Stimulated activated CD8-positive, alpha-beta memory T cell treated with anti-CD3 and anti-CD28 coated beads, Interleukin-7, amount 100 ng/mL, for 1 hour (primary cell): ENCODE data around the gene TMEM14C.
"Not testable (repeated sequence)": the region's sequence is repeated elsewhere in the genome, so short reads cannot be mapped to it uniquely, and the experiment has no call there.

Source experiments
- DNase-seq, 2 donors: peaks; one replicate each; pipeline ENCODE4 v3.0.0-alpha.2; 2020; ENCODE audit warnings: low read depth in 2 of 2

TMEM14C gene

DNA sequence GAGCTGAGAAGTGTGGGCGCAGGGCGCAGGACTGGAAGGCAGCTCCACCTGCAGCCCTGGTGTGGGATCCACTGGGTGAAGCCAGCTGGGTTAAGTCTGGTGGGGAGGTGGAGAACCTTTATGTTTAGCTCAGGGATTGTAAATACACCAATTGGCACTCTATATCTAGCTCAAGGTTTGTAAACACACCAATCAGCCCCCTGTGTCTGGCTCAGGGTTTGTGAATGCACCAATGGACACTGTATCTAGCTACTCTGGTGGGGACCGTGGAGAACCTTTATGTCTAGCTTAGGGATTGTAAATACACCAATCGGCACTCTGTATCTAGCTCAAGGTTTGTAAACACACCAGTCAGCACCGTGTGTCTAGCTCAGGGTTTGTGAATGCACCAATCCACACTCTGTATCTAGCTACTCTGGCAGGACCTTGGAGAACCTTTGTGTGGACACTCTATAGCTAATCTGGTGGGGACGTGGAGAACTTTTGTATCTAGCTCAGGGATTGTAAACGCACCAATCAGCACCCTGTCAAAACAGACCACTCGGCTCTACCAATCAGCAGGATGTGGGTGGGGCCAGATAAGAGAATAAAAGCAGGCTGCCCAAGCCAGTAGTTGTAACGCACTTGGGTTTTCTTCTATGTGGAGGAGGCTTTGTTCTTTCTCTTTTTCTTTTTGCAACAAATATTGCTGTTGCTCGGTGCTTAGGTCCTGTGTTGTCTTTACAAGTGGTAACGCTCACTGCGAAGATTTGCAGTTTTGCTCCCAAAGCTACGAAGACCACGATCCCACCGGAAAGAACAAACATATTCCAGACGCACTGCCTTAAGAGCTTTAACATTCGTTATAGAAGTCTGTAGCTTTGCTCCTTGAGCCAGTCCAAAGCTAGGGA, 1.7 kb upstream of the TMEM14C start:
- DNase-seq, result not testable (repeated sequence)

DNA sequence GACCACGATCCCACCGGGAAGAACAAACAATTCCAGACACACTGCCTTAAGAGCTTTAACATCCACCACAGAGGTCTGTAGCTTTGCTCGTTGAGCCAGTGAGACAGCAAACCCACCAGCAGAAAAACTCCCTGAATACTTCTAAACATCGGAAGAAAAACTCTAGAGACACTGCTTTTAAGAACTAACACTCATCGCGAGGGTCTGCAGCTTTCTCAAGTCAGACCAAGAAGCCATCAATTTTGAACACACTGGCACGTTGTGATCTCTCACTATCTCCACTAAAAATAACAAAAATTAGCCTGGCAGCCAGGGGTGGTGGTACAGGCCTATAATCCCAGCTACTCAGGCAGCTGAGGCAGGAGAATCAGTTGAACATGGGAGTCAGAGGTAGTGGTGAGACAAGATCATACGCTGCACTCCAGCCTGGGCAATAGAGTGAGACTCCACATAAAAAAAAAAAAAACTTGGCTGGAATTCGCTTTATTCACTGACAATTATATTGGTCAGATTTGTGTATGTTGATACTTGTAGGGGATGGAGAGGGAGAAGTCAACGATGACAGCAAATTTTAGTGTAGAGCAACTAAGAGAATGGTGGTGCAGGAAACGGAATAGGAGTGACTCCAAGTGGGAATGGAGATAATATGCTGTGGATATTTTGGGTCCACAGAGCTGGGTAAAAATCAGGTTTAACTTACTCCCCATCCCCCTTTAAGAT, 860 bp upstream of the TMEM14C start:
- DNase-seq, result no peak

DNA sequence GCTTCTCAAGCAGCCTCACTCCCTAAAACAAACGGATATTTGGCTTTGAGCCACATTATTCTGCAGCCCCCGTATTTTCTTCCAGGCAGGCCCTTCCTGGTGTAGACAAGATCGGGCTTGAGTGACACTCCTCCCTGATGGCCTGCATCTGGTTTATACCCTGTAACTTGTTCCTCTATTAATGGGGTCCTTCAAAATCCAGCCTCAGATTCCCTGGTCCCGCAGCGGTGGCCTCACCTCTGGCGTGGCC, 375 bp upstream of the TMEM14C start:
- DNase-seq, result no peak

DNA sequence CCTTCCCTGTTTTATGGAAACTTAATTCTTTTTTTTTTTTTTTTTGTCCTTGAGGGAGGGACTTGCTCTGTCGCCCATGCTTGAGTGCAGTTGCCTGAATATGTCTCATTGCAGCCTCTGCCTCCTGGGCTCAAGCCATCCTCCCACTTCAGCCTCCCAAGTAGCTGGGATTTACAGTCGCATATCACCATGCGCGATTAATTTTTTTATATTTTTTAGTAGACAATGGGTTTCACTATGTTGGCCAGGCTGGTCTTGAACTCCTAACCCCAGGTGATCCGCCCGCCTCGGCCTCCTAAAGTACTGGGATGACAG, 654 bp downstream of the TMEM14C start:
- no peak for DNase-seq

DNA sequence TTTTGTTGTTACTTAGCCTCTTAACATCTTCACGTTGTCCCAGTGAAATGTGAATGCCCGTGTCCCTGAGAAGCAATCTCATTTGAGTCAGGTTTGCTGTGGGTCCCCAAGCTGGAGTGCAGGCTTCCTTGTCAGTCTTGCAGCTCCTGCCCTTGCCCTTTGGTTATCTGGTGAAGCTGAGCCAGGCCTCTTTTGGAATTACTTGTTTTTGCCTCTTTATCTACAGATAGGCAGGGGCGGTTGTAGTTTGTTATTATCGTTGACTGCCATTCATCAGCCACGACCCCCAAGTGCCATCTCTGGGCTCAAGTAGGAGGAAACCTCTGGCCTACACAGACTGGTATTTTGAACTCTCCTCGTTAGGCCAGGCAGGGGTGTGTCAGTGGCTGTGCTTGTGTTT, 2.2 kb downstream of the TMEM14C start:
- no peak for DNase-seq

DNA sequence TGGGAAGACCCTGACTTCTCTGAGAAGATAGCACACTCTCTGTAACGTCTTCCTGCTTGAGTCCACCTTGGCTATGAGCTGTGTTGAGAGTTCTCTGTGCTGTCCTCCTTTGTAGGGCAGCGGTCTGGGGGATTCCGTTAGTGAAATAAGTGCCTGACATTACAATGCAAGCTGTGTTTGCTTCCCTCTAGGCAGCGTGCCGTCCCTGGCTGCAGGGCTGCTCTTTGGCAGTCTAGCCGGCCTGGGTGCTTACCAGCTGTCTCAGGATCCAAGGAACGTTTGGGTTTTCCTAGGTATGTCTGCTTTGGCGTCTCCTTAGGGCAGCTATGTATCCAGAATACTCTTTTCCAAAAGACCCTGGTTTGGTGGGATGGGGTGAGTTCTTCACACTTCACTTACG, 2.8 kb downstream of the TMEM14C start:
- DNase-seq, result no peak

DNA sequence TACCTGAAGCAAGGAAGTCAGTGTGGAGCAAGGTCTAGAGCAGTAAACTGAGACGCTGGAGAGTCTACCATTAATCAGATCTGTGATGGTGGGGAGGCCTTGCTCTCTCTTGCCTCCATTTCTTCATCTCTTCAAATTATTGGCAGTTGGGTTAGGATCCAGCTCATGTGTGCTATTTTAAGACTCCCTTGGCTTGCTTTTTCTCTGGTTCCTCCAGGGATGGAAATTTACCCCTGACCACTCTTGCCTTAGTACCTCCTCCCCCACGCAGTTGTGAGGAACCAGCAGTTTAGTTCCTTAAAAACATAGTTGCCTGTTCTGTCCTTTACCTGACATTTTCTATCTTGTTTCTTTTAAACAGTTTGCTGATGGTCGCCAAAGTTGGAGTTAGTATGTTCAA, 7.4 kb downstream of the TMEM14C start:
- DNase-seq, result no peak

DNA sequence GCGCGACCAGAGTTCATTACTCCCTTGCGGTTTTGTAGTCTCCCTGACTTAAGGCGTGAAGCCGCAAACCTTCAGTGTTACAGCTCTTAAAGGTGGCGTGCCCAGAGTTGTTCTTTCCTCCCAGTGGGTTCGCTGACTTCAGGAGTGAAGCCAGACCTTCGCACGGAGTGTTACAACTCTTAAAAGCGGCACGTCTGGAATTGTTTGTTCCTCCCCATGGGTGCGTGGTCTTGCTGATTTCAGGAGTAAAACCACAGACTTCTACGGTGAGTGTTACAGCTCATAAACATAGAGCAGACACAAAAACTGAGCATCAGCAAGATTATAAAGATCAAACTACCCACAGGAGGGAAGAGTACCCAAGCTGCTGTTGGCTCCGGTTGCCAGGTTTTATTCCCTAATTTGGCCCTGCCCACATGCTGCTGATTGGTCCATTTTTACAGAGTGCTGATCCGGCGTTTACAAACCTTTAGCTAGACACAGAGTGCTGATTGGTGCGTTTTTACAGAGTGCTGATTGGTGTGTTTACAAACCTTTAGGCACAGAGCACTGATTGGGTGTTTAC, 10.4 kb downstream of the TMEM14C start:
- DNase-seq, result no peak

DNA sequence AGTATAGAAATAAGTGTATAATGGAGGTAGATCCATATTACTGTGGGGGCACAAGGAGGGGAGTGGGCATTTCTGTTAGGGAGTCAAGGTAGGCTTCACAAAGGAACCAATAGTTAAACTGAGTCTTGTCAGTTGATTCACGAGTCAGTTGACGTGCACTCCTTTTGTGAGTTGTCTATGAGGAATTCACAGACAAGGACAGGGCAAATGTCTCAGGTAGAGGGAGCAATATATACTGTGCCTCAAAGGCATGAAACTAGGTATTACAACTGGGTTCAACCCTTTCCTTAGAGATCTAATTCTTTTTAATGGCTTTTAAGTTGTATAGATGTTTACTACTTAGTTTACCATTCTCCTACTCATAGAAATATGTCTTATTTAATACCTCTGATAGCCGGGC, 11.0 kb downstream of the TMEM14C start:
- no peak for DNase-seq

DNA sequence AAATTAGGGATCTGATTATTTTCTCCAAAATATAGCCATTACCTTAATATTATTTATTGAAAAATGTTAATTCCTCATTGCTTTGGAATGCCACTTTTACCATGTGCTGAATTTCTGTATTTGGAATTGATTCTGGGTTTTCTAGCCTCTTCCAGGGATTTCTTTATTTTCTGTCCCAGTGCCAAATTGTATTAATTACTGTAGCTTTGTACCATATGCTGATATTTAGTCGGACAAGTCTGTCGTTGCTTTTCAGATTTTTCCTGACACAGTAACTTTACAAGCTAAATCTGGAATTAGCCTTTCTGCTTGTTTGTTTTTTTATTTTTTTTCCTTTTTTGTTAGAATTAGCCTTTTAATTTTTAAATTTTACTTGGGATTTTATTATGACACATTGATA, 13.9 kb downstream of the TMEM14C start:
- no peak for DNase-seq

DNA sequence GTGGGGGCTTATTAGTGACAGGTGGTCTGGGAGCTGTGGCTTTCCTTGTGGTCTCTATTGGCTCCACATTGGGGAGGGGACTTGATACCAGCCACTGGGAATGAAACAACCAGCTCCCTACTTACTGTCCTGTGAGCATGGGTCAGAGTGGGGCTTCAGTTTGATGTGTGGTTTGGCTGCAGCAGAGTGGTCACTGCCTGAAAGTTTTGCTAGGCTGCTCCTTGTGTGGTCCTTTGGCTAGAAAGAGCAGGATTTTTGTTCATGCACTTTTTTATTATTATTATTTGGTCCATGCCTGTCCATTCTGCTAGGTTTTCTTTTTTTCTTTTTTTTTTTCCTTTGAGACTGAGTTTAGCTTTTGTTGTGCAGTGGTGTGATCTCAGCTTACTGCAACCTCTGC, 17.2 kb downstream of the TMEM14C start:
- no peak for DNase-seq

DNA sequence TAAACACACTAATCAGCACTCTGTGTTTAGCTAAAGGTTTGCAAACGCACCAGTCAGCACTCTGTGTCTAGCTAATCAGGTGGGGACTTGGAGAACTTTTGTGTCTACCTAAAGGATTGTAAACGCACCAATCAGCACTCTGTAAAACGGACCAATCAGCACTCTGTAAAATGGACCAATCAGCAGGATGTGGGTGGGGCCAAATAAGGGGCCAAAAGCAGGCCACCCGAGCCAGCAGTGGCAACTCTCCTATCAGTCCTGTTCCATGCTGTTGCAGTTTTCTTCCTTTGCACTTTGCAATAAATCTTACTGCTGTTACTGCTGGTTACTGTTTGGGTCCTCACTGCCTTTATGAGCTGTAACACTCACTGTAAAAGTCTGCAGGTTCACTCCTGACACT, 18.8 kb downstream of the TMEM14C start:
- not testable (repeated sequence) for DNase-seq

DNA sequence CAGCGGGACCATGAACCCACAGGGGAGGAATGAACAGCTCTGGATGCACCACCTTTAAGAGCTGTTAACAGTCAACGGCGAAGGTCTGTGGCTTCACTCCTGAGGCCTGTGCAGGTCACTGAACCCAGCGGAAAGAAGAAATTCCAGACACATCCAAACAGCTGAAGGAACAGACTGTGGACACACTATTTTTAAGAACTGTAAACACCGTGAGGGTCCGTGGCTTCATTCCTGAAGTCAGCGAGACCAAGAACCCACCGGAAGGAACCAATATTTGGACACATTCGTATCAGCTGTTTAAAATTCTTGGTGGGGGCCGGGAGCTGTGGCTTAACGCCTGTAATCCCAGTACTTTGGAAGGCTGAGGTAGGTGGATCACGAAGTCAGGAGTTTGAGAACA, 19.4 kb downstream of the TMEM14C start:
- no peak for DNase-seq

DNA sequence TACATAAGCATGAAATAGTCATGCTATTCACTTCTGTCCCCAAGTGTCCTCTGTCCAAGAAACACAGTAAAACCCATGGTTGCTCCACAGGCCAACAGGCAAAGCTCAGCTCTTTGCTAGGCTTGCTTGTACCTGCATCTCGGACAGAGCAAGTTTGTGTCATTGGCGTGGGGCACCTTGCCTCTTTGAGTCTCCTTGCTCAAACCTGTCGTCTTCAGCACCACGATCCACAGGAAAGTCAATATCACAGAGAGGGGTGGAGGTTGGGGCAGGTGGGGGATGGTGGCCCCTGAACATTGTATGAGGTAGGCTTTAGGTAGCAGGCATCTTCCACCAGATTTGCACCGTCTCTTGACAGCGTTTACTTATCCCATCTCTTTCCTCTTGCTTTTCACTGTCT, 20.6 kb downstream of the TMEM14C start:
- DNase-seq, result no peak

DNA sequence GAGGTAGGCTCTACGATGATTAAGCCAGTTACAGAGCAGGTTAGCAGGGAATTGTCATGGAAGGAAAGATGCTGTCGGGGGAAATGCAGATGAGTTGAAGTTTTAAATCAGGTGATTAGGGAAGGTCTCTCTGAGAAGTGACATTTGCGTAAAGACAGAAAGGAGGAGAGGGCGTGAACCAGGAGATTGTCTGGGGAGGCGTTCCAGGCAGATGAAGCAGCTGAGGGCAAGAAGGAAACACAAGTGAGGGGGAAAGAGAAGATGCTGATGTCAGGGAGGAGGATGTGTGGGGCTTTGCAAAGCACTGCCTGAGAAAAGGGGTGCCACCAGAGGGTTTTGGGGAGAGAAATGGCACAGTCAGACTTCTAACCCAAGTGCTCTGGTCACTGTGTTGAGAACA, 22.2 kb downstream of the TMEM14C start:
- DNase-seq, result no peak

DNA sequence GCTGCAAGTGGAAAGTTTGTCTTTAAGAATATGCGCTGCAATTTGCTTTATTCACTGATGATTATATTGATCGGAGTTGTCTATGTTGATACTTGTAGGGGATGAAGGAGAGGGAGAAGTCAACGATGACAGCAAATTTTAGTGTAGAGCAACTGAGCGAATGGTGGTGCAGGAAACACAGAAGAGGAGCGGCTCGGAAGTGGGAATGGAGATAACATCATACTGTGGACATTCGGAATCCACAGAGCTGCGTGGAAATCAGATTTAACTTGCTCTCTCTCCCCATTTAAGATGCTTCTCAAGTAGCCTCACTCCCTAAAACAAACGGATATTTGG, 24.0 kb downstream of the TMEM14C start:
- no peak for DNase-seq

DNA sequence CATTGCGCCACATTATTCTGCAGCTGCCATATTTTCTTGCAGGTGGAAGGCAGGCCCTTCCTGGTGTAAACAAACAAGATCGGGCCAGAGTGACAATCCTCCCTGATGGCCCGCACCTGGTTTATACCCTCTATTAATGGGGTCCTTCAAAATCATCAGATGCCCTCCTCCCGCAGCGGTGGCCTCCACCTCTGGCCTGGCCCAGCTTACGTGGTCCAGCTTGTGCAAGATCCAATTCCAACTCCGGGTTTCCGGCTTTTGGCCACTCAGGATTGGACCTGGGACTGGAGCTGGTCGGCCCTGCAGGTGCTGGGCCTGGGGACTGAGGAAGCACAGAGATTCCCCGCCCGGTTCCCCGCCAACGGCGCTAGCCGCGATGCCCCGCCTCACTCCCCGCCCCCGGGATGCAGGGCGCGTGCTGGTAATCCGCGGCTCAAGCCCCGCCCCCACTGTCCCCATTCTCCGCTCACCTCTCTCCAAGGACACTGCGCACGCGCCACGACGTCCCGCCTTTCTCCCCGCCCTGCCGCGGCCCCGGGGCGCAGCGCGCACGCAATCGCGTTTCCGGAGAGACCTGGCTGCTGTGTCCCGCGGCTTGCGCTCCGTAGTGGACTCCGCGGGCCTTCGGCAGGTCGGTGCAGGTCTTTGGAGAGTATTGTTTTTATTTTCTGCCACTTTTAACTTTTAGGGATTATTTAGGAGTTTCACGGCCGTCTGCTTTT, 24.5 kb downstream of the TMEM14C start, which contains the start of gene TMEM14B:
TMEM14B (plus strand) TSS at position 555 of the 722 bp plus-strand sequence. CDS start 1,441 bp downstream, outside the sequence.
- DNase-seq, result peak; percentile 99

DNA sequence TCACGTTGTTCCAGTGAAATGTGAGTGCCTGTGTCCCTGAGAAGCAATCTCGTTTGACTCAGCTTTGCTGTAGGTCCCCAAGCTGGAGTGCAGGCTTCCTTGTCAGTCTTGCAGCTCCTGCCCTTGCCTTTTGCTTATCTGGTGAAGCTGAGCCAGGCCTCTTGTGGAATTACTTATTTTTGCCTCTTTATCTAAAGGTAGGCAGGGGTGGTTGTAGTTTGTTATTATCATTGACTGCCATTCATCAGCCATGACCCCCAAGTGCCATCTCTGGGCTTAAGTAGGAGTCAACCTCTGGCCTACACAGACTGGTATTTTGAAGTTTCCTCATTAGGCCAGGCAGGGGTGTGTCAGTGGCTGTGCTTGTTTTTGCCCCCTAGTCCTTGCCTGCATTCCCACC, 26.9 kb downstream of the TMEM14C start:
- DNase-seq, result no peak

DNA sequence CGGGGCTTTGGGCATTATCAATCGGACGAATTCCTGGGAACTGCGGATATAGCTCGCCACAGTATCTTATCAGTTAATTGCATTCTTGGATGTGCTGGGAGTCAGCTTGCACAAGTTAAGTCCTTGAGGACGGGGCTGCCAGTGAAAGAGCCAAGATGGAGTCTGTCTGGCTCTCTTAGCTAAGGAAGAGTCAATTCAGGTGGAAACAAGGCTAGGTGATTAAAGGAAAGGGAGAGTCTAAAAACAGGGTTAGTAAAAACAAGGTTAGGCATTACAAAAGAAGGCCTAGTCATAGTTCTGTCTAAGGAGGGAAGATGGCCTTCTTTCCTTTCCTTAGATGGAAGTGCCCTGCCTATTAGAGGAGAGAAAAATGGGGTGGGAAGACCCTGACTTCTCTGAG, 27.7 kb downstream of the TMEM14C start:
- DNase-seq, result not testable (repeated sequence)

DNA sequence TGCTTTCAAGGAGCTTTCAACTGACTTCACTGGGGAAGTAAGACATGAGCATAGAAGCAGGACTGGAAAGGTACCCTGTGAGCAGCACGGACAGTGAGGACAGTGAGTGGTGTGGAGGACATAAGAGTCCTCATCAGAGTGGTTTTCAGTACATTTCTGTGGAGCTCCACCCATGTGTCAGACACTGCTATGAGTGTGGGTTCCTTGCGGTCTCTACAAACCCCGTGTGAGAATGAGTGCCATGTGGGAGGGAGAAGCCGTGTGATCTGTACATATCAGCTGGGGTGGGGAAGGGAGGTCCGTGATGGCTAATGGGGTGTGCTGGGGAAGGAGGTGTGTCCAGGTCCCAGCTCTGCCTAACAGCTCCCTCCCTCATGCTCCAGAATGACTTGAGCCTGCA, 28.9 kb downstream of the TMEM14C start:
- DNase-seq, result not testable (repeated sequence)

DNA sequence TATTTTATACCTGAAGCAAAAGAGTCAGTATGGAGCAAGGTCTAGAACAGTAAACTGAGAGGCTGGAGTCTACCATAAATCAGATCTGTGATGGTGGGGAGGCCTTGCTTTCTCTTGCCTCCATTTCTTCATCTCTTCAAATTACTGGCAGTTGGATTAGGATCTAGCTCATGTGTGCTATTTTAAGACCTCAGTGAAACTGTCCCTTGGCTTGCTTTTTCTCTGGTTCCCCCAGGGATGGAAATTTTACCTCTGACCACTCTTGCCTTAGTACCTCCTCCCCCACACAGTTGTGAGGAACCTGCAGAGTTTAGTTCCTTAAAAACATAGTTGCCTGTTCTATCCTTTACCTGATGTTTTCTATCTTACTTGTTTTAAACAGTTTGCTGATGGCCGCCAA, 33.2 kb downstream of the TMEM14C start:
- no peak for DNase-seq

DNA sequence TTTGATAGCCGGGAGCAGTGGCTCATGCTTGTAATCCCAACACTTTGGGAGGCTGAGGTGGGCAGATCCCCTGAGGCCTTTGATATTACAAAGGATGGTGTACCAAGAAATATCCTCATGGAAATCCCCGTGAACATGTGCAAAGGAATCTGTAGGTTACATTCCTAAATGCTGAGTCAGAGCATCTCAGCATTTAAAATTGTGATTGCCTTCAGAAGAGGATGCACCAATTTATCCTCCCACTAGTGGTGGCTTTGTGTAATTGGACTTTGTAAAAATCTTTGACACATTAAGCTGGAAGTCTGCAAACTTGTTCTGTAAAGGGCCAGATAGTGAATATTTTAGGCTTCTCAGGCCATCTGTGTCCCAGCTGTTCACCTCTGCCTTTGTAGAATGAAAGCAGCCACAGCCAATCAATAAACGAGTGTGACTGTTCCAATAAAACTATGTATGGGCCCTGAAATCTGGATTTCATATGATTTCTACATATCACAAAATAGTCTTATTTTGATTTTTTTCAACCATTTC, 36.5 kb downstream of the TMEM14C start:
- no peak for DNase-seq
